ENCODE measurements around the gene LRP5. TPM values are rescaled to one million over a fixed set of nuclear protein-coding genes. Genes with fewer than 3 reads are reported as not detected.

The LRP5 gene
- total RNA-seq, 2 experiments from 2014 or later = 10.5 to 15.3 TPM

- intact Hi-C loops (cut with micrococcal nuclease) = no loop called here
These were observed 15.4 kb downstream of the LRP5 start for GRCh38 chr11:68327586-68328370.

GRCh38 chr11:68328374-68329091 is 16.1 kb downstream of the LRP5 start:
- DNase-seq (peak; percentile 62), ATAC-seq (no peak)
- no peak overlapping the region for H3K27ac Mint-ChIP-seq
- ChIA-PET CTCF (interaction anchor here (1.1 to 1.4 kb wide), 2 partner anchors 32 to 71 kb away, joined by 3 to 6 read pairs; no protein-coding TSS in a partner anchor), POLR2A (interaction anchor here (0.7 kb wide), 1 partner anchor 81 kb away, joined by 3 read pairs; no protein-coding TSS in a partner anchor)
- H3K9me3 Mint-ChIP-seq = no peaks in the 10 kb centered on the region
- TF ChIP-seq CTCF (IDR thresholded peaks at IDR 0.05) = no peak
- H3K36me3 Mint-ChIP-seq (ENCODE audit: low read depth) = no peaks in the 10 kb centered on the region
- peaks cover 59% of the 10 kb centered on the region for H3K4me1 Mint-ChIP-seq (ENCODE audit: low read depth)
- peak overlapping the region; percentile 26 for H3K4me3 Mint-ChIP-seq
- no peaks in the 10 kb centered on the region for H3K27me3 Mint-ChIP-seq
- intact Hi-C loops (cut with micrococcal nuclease) = no loop called here

More at GRCh38 chr11:68327586-68328370, 15.4 kb downstream of the LRP5 start:
- CTCF ChIA-PET = interaction anchor here (1.1 to 1.4 kb wide), 3 partner anchors 14 to 70 kb away, joined by 3 to 6 read pairs (median 3); no protein-coding TSS in a partner anchor
- no peaks in the 10 kb centered on the region for H3K9me3 Mint-ChIP-seq
- ATAC-seq (no peak), DNase-seq (no peak)
- H3K4me3 Mint-ChIP-seq = no peak overlapping the region
- H3K27ac Mint-ChIP-seq = no peak overlapping the region
- no peaks in the 10 kb centered on the region for H3K36me3 Mint-ChIP-seq (ENCODE audit: low read depth)
- H3K27me3 Mint-ChIP-seq = no peaks in the 10 kb centered on the region
- peaks cover 53% of the 10 kb centered on the region for H3K4me1 Mint-ChIP-seq (ENCODE audit: low read depth)
- POLR2A ChIA-PET = interaction anchor here (0.7 kb wide), 1 partner anchor 81 kb away, joined by 3 read pairs; no protein-coding TSS in a partner anchor
- no peak for TF ChIP-seq CTCF (IDR thresholded peaks at IDR 0.05)

GRCh38 chr11:68329536-68329935 is 17.1 kb downstream of the LRP5 start:
- no peaks in the 10 kb centered on the region for H3K36me3 Mint-ChIP-seq (ENCODE audit: low read depth)
- H3K9me3 Mint-ChIP-seq = no peaks in the 10 kb centered on the region
- ChIA-PET CTCF (no interaction called here), POLR2A (interaction anchor here (0.6 kb wide), 1 partner anchor 92 kb away, joined by 3 read pairs; no protein-coding TSS in a partner anchor)
- H3K27me3 Mint-ChIP-seq = no peaks in the 10 kb centered on the region
- H3K27ac Mint-ChIP-seq = no peak overlapping the region
- no peak for TF ChIP-seq CTCF (IDR thresholded peaks at IDR 0.05)
- peaks cover 59% of the 10 kb centered on the region for H3K4me1 Mint-ChIP-seq (ENCODE audit: low read depth)
- intact Hi-C loops (cut with micrococcal nuclease) = no loop called here
- ATAC-seq (no peak), DNase-seq (no peak)
- no peak overlapping the region for H3K4me3 Mint-ChIP-seq

- Mint-ChIP-seq H3K36me3 (ENCODE audit: low read depth) (no peaks in the 10 kb centered on the region), H3K9me3 (no peaks in the 10 kb centered on the region), H3K27ac (no peak overlapping the region), H3K4me3 (no peak overlapping the region), H3K4me1 (ENCODE audit: low read depth) (peaks cover 59% of the 10 kb centered on the region), H3K27me3 (no peaks in the 10 kb centered on the region)
- no peak for TF ChIP-seq CTCF (IDR thresholded peaks at IDR 0.05)
- intact Hi-C loops (cut with micrococcal nuclease) = no loop called here
- POLR2A ChIA-PET = interaction anchor here (0.6 kb wide), 1 partner anchor 92 kb away, joined by 3 read pairs; no protein-coding TSS in a partner anchor
- ATAC-seq = no peak
- CTCF ChIA-PET = no interaction called here
- DNase-seq = no peak
These were observed 17.7 kb downstream of the LRP5 start for GRCh38 chr11:68329978-68330699.
